Fibroblast of lung (primary cell): ENCODE measurements around the gene MAPKAP1. TPM values are rescaled to one million over a fixed set of nuclear protein-coding genes. Genes with fewer than 3 reads are reported as not detected.

ENCODE experiments used
- DNase-seq, 2 donors: peaks; one replicate each; pipeline versions ENCODE4 v3.0.0 to v3.0.0-alpha.2; 2010; ENCODE audit warnings: low read depth in 2 of 2
- H2AFZ ChIP-seq: 2 replicates; pipeline ENCODE4 v1.5.1; 2012; ENCODE audit warnings: low read length, control low read depth, inconsistent platforms
- H3K27ac ChIP-seq: 2 replicates; pipeline ENCODE4 v1.5.1; 2011; ENCODE audit warnings: low read length, control low read depth; ENCODE audit not compliant: insufficient read depth
- H3K27me3 ChIP-seq: 2 replicates; pipeline ENCODE4 v1.5.1; 2011; ENCODE audit warnings: mild to moderate bottlenecking, low read length; ENCODE audit not compliant: control insufficient read depth, insufficient read depth
- H3K36me3 ChIP-seq: 2 replicates; pipeline ENCODE4 v1.5.1; 2011; ENCODE audit warnings: low read length; ENCODE audit not compliant: control insufficient read depth, insufficient read depth
- H3K4me1 ChIP-seq: 2 replicates; pipeline ENCODE4 v1.5.1; 2011; ENCODE audit warnings: low read length; ENCODE audit not compliant: control insufficient read depth, insufficient read depth; ENCODE audit errors: extremely low read depth
- H3K4me2 ChIP-seq: 2 replicates; pipeline ENCODE4 v1.5.1; 2011; ENCODE audit warnings: low read length, control low read depth; ENCODE audit not compliant: insufficient read depth; ENCODE audit errors: extremely low read depth
- H3K4me3 ChIP-seq, 4 experiments: fragments of 200-600 bp in 1 of 4; sonication (generic) in 1 of 4; replicated peaks in 1 of 4; 2 replicates each; pipeline ENCODE4 v1.5.1; 2011 to 2016; ENCODE audit warnings: low read length in 4 of 4, low read depth in 3 of 4, mild to moderate bottlenecking in 3 of 4, control low read depth in 2 of 4, inconsistent platforms in 1 of 4, mixed read lengths in 1 of 4; ENCODE audit not compliant: insufficient read depth in 1 of 4; ENCODE audit errors: control extremely low read depth in 1 of 4
- H3K79me2 ChIP-seq: 2 replicates; pipeline ENCODE4 v1.5.1; 2012; ENCODE audit warnings: mild to moderate bottlenecking, low read length, inconsistent platforms; ENCODE audit not compliant: control insufficient read depth, insufficient read depth
- H3K9ac ChIP-seq: 2 replicates; pipeline ENCODE4 v1.5.1; 2011; ENCODE audit warnings: mild to moderate bottlenecking, low read length, control low read depth; ENCODE audit not compliant: insufficient read depth
- H3K9me3 ChIP-seq: 2 replicates; pipeline ENCODE4 v1.5.1; 2012; ENCODE audit warnings: low read depth, low read length; ENCODE audit not compliant: control insufficient read depth, insufficient read depth
- H4K20me1 ChIP-seq: 2 replicates; pipeline ENCODE4 v1.5.1; 2011; ENCODE audit warnings: low read length; ENCODE audit not compliant: control insufficient read depth, insufficient read depth; ENCODE audit errors: extremely low read depth
- EZH2 ChIP-seq: IDR thresholded peaks from 2 replicates; pipeline ENCODE4 v1.5.1; 2012; ENCODE audit warnings: low read length, control low read depth, mild to moderate bottlenecking; ENCODE audit errors: missing control alignments
- polyA plus RNA-seq, 2 donors: library from polyadenylated mRNA; depleted of rRNA in 1 of 2; stranded (reverse) in 1 of 2; unstranded in 1 of 2; fragments of >200 nt; gene quantifications; 2 replicates each; pipeline ENCODE4 v1.2.1, GENCODE V29; 2011 to 2012; ENCODE audit warnings: missing spikeins in 1 of 2
- total RNA-seq: library from RNA; depleted of rRNA; stranded (reverse); fragments of >200 nt; gene quantifications from 2 replicates; pipeline ENCODE4 v1.2.1, GENCODE V29; 2014
- TF ChIP-seq, protein P1 (sequence below), 2 donors: IDR thresholded peaks in 1 of 2; conservative IDR thresholded peaks in 1 of 2; 1 replicate in 1 of 2; 2 replicates in 1 of 2; pipeline ENCODE4 v1.5.1; 2011 to 2012; ENCODE audit warnings: low read length in 2 of 2, control low read depth in 1 of 2, inconsistent platforms in 1 of 2, low read depth in 1 of 2, mild to moderate bottlenecking in 1 of 2

MAPKAP1 gene
- total and polyA plus RNA-seq, 2 donors (not counting 1 experiment from before 2014, with no cell fraction given), result 63.7 to 127 TPM

- Histone ChIP-seq H4K20me1 (no peaks in the 10 kb centered on the region), H3K79me2 (peaks cover 4% of the 10 kb centered on the region), H3K27ac (no peak overlapping the region), H2AFZ (no peak overlapping the region), H3K9me3 (no peaks in the 10 kb centered on the region), H3K27me3 (no peaks in the 10 kb centered on the region), H3K36me3 (no peaks in the 10 kb centered on the region), H3K9ac (no peak overlapping the region), H3K4me2 (no peak overlapping the region), H3K4me3 (no peak overlapping the region), H3K4me1 (peaks cover 18% of the 10 kb centered on the region)
- DNase-seq, result no peak
- TF ChIP-seq EZH2, result no peak
- TF ChIP-seq, protein P1, sequence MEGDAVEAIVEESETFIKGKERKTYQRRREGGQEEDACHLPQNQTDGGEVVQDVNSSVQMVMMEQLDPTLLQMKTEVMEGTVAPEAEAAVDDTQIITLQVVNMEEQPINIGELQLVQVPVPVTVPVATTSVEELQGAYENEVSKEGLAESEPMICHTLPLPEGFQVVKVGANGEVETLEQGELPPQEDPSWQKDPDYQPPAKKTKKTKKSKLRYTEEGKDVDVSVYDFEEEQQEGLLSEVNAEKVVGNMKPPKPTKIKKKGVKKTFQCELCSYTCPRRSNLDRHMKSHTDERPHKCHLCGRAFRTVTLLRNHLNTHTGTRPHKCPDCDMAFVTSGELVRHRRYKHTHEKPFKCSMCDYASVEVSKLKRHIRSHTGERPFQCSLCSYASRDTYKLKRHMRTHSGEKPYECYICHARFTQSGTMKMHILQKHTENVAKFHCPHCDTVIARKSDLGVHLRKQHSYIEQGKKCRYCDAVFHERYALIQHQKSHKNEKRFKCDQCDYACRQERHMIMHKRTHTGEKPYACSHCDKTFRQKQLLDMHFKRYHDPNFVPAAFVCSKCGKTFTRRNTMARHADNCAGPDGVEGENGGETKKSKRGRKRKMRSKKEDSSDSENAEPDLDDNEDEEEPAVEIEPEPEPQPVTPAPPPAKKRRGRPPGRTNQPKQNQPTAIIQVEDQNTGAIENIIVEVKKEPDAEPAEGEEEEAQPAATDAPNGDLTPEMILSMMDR (conservative IDR thresholded peaks at IDR 0.05 in 1 of 2, IDR thresholded peaks at IDR 0.05 in 1 of 2; ENCODE audit: low read depth in 1 of 2, low read length in 2 of 2), result no peak
Measured at GRCh38 chr9:125532812-125533594, 174.0 kb downstream of the MAPKAP1 start.

DNA sequence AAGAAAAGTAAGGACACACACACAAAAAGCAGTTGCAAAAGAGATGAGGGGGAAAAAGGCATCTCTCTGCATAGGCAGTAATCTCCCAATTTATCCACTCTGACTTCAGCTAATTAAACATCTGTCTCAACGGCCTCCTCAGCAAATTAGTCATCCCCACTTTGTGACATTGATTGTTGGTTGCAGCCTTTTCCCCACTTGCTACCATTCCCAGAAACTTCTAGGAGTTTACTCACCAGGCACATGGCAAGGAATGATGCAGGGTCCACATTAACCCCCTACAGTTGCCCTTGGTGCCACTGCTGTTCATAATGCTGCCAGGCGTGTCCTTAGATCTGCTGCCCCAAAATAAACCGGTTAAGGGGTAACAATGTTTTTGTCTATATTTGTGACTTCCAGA is 174.6 kb downstream of the MAPKAP1 start:
- H3K27me3 ChIP-seq, result no peaks in the 10 kb centered on the region
- H3K27ac ChIP-seq, result no peak overlapping the region
- peaks cover 17% of the 10 kb centered on the region for H3K4me1 ChIP-seq
- TF ChIP-seq EZH2, result no peak
- TF ChIP-seq, protein P1 (conservative IDR thresholded peaks at IDR 0.05 in 1 of 2, IDR thresholded peaks at IDR 0.05 in 1 of 2; ENCODE audit: low read depth in 1 of 2, low read length in 2 of 2), result no peak
- H4K20me1 ChIP-seq, result no peaks in the 10 kb centered on the region
- H3K4me3 ChIP-seq, result no peak overlapping the region
- DNase-seq, result peak; percentile 53 to 66
- H3K36me3 ChIP-seq, result no peaks in the 10 kb centered on the region
- H2AFZ ChIP-seq, result no peak overlapping the region
- no peaks in the 10 kb centered on the region for H3K9me3 ChIP-seq
- H3K4me2 ChIP-seq, result no peak overlapping the region
- H3K79me2 ChIP-seq, result peaks cover 3% of the 10 kb centered on the region
- H3K9ac ChIP-seq, result no peak overlapping the region

GRCh38 chr9:125529589-125530515 is 177.2 kb downstream of the MAPKAP1 start:
- no peak overlapping the region for H3K9ac ChIP-seq
- H3K79me2 ChIP-seq, result no peaks in the 10 kb centered on the region
- H3K9me3 ChIP-seq, result no peaks in the 10 kb centered on the region
- H3K27me3 ChIP-seq, result no peaks in the 10 kb centered on the region
- no peak for DNase-seq
- H3K4me3 ChIP-seq, result no peak overlapping the region
- no peaks in the 10 kb centered on the region for H4K20me1 ChIP-seq
- H3K4me1 ChIP-seq, result peaks cover 11% of the 10 kb centered on the region
- H3K4me2 ChIP-seq, result no peak overlapping the region
- TF ChIP-seq, protein P1 (conservative IDR thresholded peaks at IDR 0.05 in 1 of 2, IDR thresholded peaks at IDR 0.05 in 1 of 2; ENCODE audit: low read depth in 1 of 2, low read length in 2 of 2), result no peak
- TF ChIP-seq EZH2, result no peak
- no peak overlapping the region for H3K27ac ChIP-seq
- H3K36me3 ChIP-seq, result no peaks in the 10 kb centered on the region
- H2AFZ ChIP-seq, result no peak overlapping the region
